GM12892 (cell line): Measurements from ENCODE around the gene CHRNA5.

Source experiments
- POLR2A ChIP-seq: IDR thresholded peaks from 2 replicates; pipeline ENCODE4 v1.6.1; 2011; ENCODE audit warnings: low read depth, low read length, control low read depth
- POLR2AphosphoS5 ChIP-seq: IDR thresholded peaks from 2 replicates; pipeline ENCODE4 v1.6.1; 2011; ENCODE audit warnings: low read depth, low read length, control low read depth
- TAF1 ChIP-seq: IDR thresholded peaks from 2 replicates; pipeline ENCODE4 v1.6.1; 2011; ENCODE audit warnings: low read depth, mild to moderate bottlenecking, control low read depth, low read length, borderline replicate concordance

DNA sequence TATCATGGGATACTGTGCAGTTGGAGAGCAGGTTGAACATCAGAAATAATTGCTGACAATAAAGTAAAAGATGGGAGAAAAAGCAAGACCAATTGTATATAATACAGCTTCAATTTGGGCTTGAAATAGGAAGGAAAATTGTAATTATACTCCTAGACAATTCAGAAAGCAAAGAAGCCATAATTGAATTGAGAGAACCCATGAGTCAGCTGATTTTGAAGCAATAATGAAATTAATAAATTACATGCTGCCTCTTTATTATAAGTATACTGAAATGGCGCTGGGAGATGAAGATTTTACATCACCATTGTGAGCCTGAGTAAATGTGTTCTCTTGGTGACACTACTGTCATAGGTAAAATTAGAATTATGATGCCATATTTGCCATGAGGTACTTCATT lies 32.3 kb downstream of the CHRNA5 start:
- no peak for TF ChIP-seq POLR2AphosphoS5
- no peak for TF ChIP-seq TAF1
- no peak for TF ChIP-seq POLR2A
